ENCODE measurements around the gene TRERF1.

- TF ChIP-seq CTCF (IDR thresholded peaks at IDR 0.05), result no peak
- no peak for TF ChIP-seq JUND (IDR thresholded peaks at IDR 0.05)
- no peak for TF ChIP-seq REST (IDR thresholded peaks at IDR 0.05; ENCODE audit: low read depth, low read length)
- TF ChIP-seq IRF3 (IDR thresholded peaks at IDR 0.05; ENCODE audit: low read depth, low read length), result no peak
- no peak for TF ChIP-seq FOXM1 (IDR thresholded peaks at IDR 0.05; ENCODE audit: low read depth)
- TF ChIP-seq NRF1 (IDR thresholded peaks at IDR 0.05; ENCODE audit: low read depth, low read length), result no peak
- no peak for TF ChIP-seq YY1 (IDR thresholded peaks at IDR 0.05; ENCODE audit: low read depth)
- TF ChIP-seq TAF1 (IDR thresholded peaks at IDR 0.05; ENCODE audit: borderline replicate concordance, low read depth, low read length), result no peak
- TF ChIP-seq POLR2AphosphoS5 (IDR thresholded peaks at IDR 0.05; ENCODE audit: low read depth, low read length), result no peak
- TF ChIP-seq ELF1 (IDR thresholded peaks at IDR 0.05), result no peak
- no peak for TF ChIP-seq EP300 (IDR thresholded peaks at IDR 0.05; ENCODE audit: borderline replicate concordance in 1 of 2, low read depth in 1 of 2, low read length in 1 of 2)
Observed at GRCh38 chr6:42332916-42333315, 118.8 kb downstream of the TRERF1 start.

Data from SK-N-SH (cell line).